GM18517 (cell line): ENCODE data around the gene NEAT1.

Source experiments
- ATAC-seq: cut with Tn5 transposase; IDR thresholded peaks from one replicate; pipeline ENCODE4 v1.9.1; 2021; ENCODE audit warnings: mild to moderate bottlenecking, moderate library complexity; ENCODE audit not compliant: unreplicated experiment

NEAT1 gene

GRCh38 chr11:65433657-65434056 is 11.1 kb downstream of the NEAT1 start:
- ATAC-seq: no peak

DNA sequence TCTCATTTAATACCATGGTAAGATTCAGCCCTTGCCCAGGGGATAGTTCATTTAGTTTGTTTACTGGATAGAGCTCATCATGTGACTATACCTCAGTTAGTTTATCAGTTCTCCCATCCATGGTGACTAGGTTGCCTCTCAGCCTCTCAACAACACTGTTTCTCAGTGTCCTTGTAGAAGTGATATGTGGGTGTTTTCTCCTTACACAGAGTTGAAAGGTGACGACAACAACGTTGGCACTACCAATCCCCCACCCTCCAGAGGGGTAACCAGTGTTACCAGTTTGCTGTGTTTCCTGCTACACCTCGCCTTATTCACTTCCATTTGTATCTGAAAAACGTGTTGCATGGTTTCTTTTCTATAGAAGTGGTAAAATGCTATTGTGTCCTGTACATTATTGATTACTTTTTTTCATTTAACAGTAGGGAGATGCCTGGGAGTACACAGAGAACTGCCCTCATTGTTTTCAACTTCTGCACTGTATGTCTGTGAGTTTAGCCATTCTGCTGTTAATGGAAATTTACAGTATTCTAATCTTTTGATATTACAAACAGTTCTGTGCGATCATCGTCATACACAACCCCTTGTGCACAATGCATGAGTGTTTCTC is 11.6 kb downstream of the NEAT1 start:
- ATAC-seq: no peak

DNA sequence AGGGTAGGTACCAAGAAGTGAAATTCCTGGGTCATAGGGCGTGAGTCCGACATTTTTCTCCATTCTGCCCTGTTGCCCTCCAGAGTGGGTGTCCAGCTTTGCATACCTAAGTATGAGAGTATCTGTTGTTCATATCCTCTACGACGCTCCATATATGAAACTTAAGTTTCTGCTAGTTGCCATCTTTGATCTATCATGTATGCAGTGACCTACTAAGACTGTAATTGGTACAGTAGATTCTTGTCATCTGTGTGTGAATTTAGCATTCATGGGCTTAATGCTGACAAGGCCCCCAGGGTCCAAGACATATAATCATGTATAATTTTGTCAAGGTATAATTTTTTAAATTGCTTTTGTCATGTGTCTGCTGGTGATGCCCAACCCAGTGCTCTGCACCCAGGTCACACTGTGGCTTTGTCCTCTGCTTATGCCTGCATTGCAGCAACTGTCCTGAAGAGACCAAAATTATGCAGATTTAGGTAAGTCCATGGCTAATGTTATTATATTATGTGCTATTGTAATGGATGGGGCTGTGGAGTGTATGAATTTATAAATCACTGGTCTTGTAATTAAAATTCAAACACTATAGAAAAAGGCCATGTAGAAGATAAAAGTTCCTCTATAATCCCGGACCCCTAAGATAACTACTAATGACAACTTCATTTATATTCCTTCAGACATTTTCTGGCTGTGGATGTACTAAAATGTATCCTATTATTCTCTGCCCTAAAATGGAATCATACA is 12.2 kb downstream of the NEAT1 start:
- ATAC-seq: no peak

DNA sequence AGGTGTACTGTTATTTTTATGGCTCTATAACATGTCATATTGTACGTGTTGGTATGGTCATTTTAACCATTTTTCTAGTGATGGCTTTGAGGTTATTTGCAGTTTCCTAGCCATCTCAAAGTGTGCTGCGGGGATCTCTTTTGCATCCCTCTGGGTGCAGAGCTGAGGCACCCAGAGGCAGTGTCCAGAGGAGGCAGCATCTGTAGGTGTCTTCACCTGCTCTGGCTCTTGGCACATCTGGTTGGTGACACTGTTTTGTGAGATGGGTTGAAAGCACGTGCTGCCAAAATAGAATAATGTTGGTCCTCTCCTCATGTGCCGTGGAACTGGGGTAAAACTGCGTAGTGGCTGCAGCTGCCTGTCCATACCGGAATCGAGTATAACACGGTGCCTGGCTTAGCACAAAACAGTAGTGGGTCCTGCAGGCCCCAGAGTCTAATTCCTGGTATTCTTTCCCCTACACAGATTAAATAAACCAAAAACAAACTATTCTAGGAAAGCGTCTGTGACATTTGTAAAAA is 12.9 kb downstream of the NEAT1 start:
- ATAC-seq: no peak

GRCh38 chr11:65435981-65436411 is 13.4 kb downstream of the NEAT1 start:
- ATAC-seq: no peak

DNA sequence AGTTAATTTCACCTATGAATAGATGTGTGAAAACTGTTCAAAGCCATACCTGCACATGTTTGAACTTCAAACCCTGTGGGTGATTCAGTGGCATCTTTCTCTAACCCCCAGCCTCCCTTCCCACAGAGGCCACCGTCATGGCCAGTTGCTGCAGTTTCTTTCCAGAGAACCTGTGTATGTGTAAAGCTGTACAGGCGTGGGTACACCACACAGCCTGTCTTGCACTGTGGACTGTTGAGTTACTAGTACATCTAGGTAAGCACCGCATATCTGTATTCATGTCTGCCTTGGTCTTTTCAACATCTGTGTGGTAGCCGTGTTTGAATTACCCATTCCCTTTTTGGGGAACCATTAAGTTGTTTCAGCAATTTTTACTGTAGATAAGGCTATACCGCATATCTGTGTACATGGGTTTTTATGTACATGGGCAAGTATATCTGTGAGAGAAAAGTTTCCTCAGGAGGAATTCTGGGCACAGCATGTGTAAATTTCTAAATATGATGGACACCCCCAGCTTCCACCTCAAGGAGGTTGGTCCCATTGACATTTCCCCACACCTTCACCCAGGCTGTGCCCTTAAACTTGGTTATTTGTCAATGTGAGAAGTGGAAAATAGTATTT is 13.9 kb downstream of the NEAT1 start:
- ATAC-seq: no peak

- no peak for ATAC-seq
These were observed 15.0 kb downstream of the NEAT1 start for GRCh38 chr11:65437436-65438227.

DNA sequence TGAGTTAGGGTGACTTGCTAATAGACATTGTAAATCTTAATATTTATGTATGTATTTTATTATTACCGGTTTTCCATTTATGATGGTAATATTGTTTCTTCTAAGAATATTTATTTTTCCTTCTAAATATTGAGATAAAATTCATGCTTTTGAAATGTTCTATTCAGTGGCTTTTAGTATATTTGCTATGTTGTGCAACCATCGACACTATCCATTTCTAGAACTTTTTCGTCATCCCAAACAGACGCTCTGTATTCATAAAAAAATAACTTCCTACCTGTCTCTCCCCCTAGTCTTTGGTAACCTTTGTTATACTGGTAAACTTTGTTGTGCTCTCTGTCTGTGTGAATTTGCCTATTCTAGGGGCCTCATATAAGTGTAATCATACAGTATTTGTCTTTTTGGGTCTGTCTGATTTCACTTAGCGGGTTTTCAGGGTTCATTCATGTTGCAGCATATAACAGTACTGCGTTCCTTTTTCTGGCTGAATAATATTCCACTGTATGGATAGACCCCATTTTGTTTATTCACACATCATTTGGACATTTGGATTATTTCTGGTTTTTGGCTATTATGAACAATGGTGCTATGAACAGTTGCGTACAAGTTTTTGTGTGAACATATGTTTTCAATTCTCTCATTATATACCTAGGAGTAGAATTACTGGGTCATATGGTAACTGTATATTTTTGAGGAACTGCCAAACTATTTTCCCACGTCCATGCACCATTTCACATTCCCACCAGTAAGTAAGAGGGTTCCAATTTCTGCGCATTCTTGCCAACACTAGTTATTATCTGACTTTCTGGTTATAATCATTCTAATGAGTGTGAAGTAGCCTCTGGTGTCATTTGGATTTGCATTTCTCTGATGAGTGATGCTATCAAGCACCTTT is 15.9 kb downstream of the NEAT1 start:
- ATAC-seq: no peak

GRCh38 chr11:65439331-65440181 is 17.0 kb downstream of the NEAT1 start:
- no peak for ATAC-seq

GRCh38 chr11:65440831-65441499 is 18.4 kb downstream of the NEAT1 start:
- ATAC-seq: peak; percentile 57

- no peak for ATAC-seq
These were observed 20.3 kb downstream of the NEAT1 start for GRCh38 chr11:65442842-65443331.

DNA sequence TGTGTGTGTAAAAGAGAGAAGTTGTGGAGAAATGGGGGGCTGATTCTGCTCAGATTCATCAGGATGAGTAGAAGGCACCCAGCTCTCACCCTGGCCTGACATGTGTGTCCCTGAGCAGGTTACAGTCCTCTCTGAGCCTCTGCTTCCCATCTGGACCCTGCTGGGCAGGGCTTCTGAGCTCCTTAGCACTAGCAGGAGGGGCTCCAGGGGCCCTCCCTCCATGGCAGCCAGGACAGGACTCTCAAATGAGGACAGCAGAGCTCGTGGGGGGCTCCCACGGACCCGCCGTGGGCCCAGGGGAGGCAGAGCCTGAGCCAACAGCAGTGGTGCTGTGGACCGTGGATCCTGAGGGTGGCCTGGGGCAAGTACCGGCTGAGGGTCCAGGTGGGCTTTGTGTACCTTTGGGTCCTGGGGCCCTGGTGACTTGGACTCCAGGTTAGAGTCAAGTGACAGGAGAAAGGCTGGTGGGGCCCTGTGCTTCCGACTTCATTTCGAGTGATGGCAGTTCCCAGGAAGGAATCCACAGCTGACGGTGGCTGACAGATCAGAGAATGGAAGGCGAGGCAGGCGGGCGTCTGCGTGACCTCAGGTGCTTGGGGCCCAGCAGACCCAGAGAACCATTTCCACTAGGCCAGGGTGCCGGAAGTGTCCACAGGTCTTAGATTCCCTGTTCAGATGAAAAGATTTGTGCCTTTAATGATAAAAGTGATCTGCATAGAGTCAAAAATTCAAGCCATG is 21.9 kb downstream of the NEAT1 start:
- no peak for ATAC-seq

DNA sequence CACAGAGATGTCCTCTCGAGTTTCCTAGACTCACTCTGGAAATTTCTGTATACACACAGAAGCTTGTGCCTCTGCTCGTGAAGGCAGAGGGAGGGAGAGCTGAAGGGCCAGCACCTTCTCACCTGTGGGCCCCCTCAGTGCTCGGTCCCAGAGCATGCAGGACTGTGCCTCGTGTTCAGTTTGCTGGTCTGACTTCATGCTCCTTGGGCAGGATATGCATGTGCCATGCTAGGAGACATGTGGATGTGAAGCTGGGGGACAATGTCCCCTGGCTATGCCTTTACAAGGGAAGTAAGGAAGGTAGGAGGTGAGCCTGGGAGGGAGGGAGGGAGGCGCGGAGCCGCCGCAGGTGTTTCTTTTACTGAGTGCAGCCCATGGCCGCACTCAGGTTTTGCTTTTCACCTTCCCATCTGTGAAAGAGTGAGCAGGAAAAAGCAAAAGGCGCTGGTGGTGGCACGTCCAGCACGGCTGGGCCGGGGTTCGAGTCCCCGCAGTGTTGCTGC is 22.6 kb downstream of the NEAT1 start:
- no peak for ATAC-seq

GRCh38 chr11:65445604-65446445 is 23.2 kb downstream of the NEAT1 start:
- no peak for ATAC-seq

- ATAC-seq: no peak
These were observed 24.1 kb downstream of the NEAT1 start for GRCh38 chr11:65446446-65447277.

- ATAC-seq: no peak
These were observed 25.4 kb downstream of the NEAT1 start for GRCh38 chr11:65448074-65448417.
